OCI-LY3 (cell line): Measurements from ENCODE around the gene XNDC1N.
"Not testable (repeated sequence)": the region's sequence is repeated elsewhere in the genome, so short reads cannot be mapped to it uniquely, and the experiment has no call there.

ENCODE experiments used
- H2AFZ ChIP-seq: fragments of 200-600, 300-600 bp; shearing (Covaris generic); 2 replicates; pipeline ENCODE4 v1.6.0; 2014; ENCODE audit warnings: antibody characterized with exemption, low read depth, low read length
- H3K27ac ChIP-seq: fragments of 200-600, 300-600 bp; sonication (generic); 2 replicates; pipeline ENCODE4 v1.5.1; 2014; ENCODE audit warnings: mild to moderate bottlenecking, low read length, moderate library complexity, mixed read lengths
- H3K27me3 ChIP-seq: fragments of 200-600, 300-600 bp; sonication (generic); 2 replicates; pipeline ENCODE4 v1.6.1; 2014; ENCODE audit warnings: low read depth, low read length, mixed read lengths
- H3K36me3 ChIP-seq: fragments of 200-600, 300-600 bp; sonication (generic); replicated peaks from 2 replicates; pipeline ENCODE3; 2014; ENCODE audit warnings: low read depth, low read length, mixed read lengths
- H3K4me1 ChIP-seq: fragments of 300-600, 200-600 bp; sonication (generic); 2 replicates; pipeline ENCODE4 v1.6.1; 2014; ENCODE audit warnings: low read length, mixed read lengths
- H3K4me2 ChIP-seq: fragments of 200-600, 300-600 bp; sonication (generic); 2 replicates; pipeline ENCODE4 v1.6.1; 2014; ENCODE audit warnings: low read length, mixed read lengths
- H3K4me3 ChIP-seq: fragments of 300-600, 200-600 bp; sonication (generic); 2 replicates; pipeline ENCODE4 v1.5.1; 2014; ENCODE audit warnings: antibody characterized with exemption, mild to moderate bottlenecking, low read length, moderate library complexity
- H3K79me2 ChIP-seq: fragments of 300-600, 200-600 bp; shearing (Covaris generic); 2 replicates; pipeline ENCODE4 v1.6.1; 2014; ENCODE audit warnings: mild to moderate bottlenecking, low read length, mixed read lengths
- H3K9ac ChIP-seq: fragments of 300-600, 200-600 bp; shearing (Covaris generic); 2 replicates; pipeline ENCODE4 v1.6.0; 2014; ENCODE audit warnings: mild to moderate bottlenecking, low read length, moderate library complexity
- H3K9me3 ChIP-seq: fragments of 200-600, 300-600 bp; shearing (Covaris generic); 2 replicates; pipeline ENCODE4 v1.6.1; 2014; ENCODE audit warnings: low read length, mixed read lengths; ENCODE audit not compliant: insufficient read depth
- H4K20me1 ChIP-seq: fragments of 200-600, 300-600 bp; sonication (generic); 2 replicates; pipeline ENCODE4 v1.6.1; 2016; ENCODE audit warnings: low read length, mixed read lengths; ENCODE audit not compliant: insufficient read depth

XNDC1N gene

DNA sequence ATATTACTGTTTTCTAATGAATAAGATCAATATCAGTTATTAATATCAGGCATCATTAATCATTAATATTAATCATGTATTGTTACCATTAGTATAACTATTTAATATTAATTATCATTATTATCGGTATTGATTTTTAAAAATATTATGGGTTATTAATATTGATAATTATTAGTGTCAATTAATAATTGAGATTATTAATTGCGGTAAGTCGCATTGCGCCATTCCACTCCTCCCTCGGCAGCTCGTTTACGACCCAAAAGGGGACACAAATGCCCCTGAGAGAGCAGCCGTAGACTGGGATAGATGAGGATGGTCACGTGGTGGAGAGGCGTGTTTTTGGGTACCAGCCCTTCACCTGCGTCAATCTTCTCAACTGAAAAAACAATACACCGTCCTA, 42.6 kb downstream of the XNDC1N start:
- not testable (repeated sequence) for H3K4me2 ChIP-seq, H3K4me3 ChIP-seq, H4K20me1 ChIP-seq, H3K79me2 ChIP-seq, H3K27me3 ChIP-seq, H3K36me3 ChIP-seq, H3K27ac ChIP-seq, H3K4me1 ChIP-seq, H3K9ac ChIP-seq, H3K9me3 ChIP-seq, H2AFZ ChIP-seq
